Subcutaneous abdominal adipose tissue (tissue), 5 donors: Measurements from ENCODE around the gene SCUBE1.
"Not testable (repeated sequence)": the region's sequence is repeated elsewhere in the genome, so short reads cannot be mapped to it uniquely, and the experiment has no call there.

Experiments used
- H3K27ac ChIP-seq: one replicate; pipeline ENCODE4 v1.7.0; 2013; ENCODE audit warnings: low read depth, mild to moderate bottlenecking, inconsistent platforms, low read length, moderate library complexity
- H3K27me3 ChIP-seq, 5 donors: one replicate each; pipeline ENCODE4 v1.7.0; 2013; ENCODE audit warnings: low read length in 5 of 5, inconsistent platforms in 1 of 5; ENCODE audit not compliant: control insufficient read depth in 5 of 5, insufficient read depth in 4 of 5
- H3K36me3 ChIP-seq, 5 donors: one replicate each; pipeline ENCODE4 v1.7.0; 2013; ENCODE audit warnings: low read length in 5 of 5; ENCODE audit not compliant: control insufficient read depth in 5 of 5, insufficient read depth in 5 of 5
- H3K4me1 ChIP-seq, 5 donors: one replicate each; pipeline ENCODE4 v1.7.0; 2013; ENCODE audit warnings: low read length in 5 of 5, mild to moderate bottlenecking in 3 of 5, moderate library complexity in 1 of 5; ENCODE audit not compliant: control insufficient read depth in 5 of 5, insufficient read depth in 5 of 5
- H3K4me3 ChIP-seq, 5 donors: one replicate each; pipeline ENCODE4 v1.7.0; 2013; ENCODE audit warnings: low read length in 5 of 5, low read depth in 1 of 5
- H3K9ac ChIP-seq, 5 donors: one replicate each; pipeline ENCODE4 v1.7.0; 2013; ENCODE audit warnings: low read length in 5 of 5, mild to moderate bottlenecking in 4 of 5, moderate library complexity in 3 of 5
- H3K9me3 ChIP-seq, 5 donors: one replicate each; pipeline ENCODE4 v1.7.0; 2013; ENCODE audit warnings: low read length in 5 of 5; ENCODE audit not compliant: control insufficient read depth in 5 of 5
- donor health status: healthy.
- donor health status: healthy.
- donor health status: healthy.
- donor health status: healthy.
- donor health status: healthy.

Gene SCUBE1

GRCh38 chr22:43363315-43364168 lies 20.4 kb upstream of the SCUBE1 start:
- Histone ChIP-seq H3K36me3 (no peaks in the 10 kb centered on the region), H3K4me3 (no peak overlapping the region), H3K9ac (no peak overlapping the region), H3K27me3 (peaks cover 4 to 25% (median 10%) of the 10 kb centered on the region in 5 donors), H3K27ac (no peak overlapping the region), H3K9me3 (no peaks in the 10 kb centered on the region), H3K4me1 (no peaks in the 10 kb centered on the region)

DNA sequence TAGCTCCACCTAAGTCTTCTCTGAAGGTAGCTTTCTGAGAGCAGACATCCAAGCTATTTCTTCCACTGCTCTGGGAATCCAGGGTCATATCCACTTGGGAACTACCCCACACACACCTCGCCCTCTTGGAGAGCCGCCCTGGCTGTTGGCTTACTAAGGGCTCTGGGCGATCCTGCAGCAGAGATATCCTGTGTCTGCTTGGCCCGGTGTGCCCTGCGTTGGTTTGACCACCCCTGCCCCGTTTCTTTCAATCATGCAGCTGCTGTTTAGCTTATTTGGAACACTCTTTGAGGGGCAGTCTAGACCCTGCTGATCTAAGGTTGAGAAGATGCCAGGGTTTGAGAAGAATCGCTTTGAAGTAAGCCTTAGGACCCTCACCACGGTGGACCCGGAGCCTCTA lies 17.4 kb upstream of the SCUBE1 start:
- no peaks in the 10 kb centered on the region for H3K36me3 ChIP-seq
- no peaks in the 10 kb centered on the region for H3K9me3 ChIP-seq
- no peak overlapping the region for H3K4me3 ChIP-seq
- H3K27me3 ChIP-seq, result peaks cover 4 to 25% (median 5%) of the 10 kb centered on the region in 5 donors
- H3K27ac ChIP-seq, result no peak overlapping the region
- no peaks in the 10 kb centered on the region for H3K4me1 ChIP-seq
- H3K9ac ChIP-seq, result no peak overlapping the region

DNA sequence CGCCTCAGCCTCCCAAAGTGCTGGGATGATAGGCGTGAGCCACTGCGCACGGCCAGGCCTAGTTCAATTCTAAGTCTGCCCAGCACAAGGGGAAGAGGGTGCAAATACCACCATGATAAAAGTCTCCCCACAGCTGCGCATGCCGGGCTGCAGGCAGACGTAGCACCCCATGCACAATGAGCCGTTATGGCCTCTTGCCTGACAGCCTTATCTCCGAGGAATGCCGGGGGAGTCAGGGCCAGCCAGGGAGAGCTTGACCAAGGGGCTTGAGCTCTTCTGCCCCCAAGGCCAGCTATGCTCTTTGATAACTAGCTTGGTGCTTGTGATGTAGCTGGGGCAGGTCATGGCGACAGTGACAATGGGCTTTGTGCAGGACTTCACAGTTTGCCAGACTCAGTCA lies 13.7 kb upstream of the SCUBE1 start:
- Histone ChIP-seq H3K36me3 (no peaks in the 10 kb centered on the region), H3K4me1 (no peaks in the 10 kb centered on the region), H3K4me3 (no peak overlapping the region), H3K9ac (no peak overlapping the region), H3K27me3 (peaks cover 4 to 8% (median 5%) of the 10 kb centered on the region in 5 donors), H3K27ac (no peak overlapping the region), H3K9me3 (no peaks in the 10 kb centered on the region)

GRCh38 chr22:43355688-43356087 lies 12.5 kb upstream of the SCUBE1 start:
- not testable (repeated sequence) for H3K4me1 ChIP-seq, H3K4me3 ChIP-seq, H3K27ac ChIP-seq, H3K9me3 ChIP-seq, H3K27me3 ChIP-seq, H3K36me3 ChIP-seq, H3K9ac ChIP-seq

GRCh38 chr22:43351966-43352345 lies 8.8 kb upstream of the SCUBE1 start:
- H3K27ac ChIP-seq, result no peak overlapping the region
- no peaks in the 10 kb centered on the region for H3K36me3 ChIP-seq
- H3K9me3 ChIP-seq, result no peaks in the 10 kb centered on the region
- H3K4me3 ChIP-seq, result no peak overlapping the region
- no peak overlapping the region for H3K9ac ChIP-seq
- H3K27me3 ChIP-seq, result peaks cover 0 to 5% (median 0%) of the 10 kb centered on the region in 5 donors
- H3K4me1 ChIP-seq, result peaks cover 0 to 6% (median 0%) of the 10 kb centered on the region in 5 donors

GRCh38 chr22:43349636-43350035 lies 6.5 kb upstream of the SCUBE1 start:
- Histone ChIP-seq H3K27ac (no peak overlapping the region), H3K9me3 (no peaks in the 10 kb centered on the region), H3K36me3 (no peaks in the 10 kb centered on the region), H3K27me3 (peaks cover 0 to 4% (median 2%) of the 10 kb centered on the region in 5 donors), H3K9ac (no peak overlapping the region), H3K4me1 (peaks cover 0 to 21% (median 9%) of the 10 kb centered on the region in 5 donors), H3K4me3 (no peak overlapping the region)

GRCh38 chr22:43346521-43346929 lies 3.4 kb upstream of the SCUBE1 start:
- H3K27me3 ChIP-seq, result peaks cover 5 to 20% (median 17%) of the 10 kb centered on the region in 5 donors
- no peak overlapping the region for H3K4me3 ChIP-seq
- H3K9me3 ChIP-seq, result no peaks in the 10 kb centered on the region
- H3K9ac ChIP-seq, result no peak overlapping the region
- no peak overlapping the region for H3K27ac ChIP-seq
- peaks cover 0 to 29% (median 17%) of the 10 kb centered on the region in 5 donors for H3K4me1 ChIP-seq
- H3K36me3 ChIP-seq, result no peaks in the 10 kb centered on the region

DNA sequence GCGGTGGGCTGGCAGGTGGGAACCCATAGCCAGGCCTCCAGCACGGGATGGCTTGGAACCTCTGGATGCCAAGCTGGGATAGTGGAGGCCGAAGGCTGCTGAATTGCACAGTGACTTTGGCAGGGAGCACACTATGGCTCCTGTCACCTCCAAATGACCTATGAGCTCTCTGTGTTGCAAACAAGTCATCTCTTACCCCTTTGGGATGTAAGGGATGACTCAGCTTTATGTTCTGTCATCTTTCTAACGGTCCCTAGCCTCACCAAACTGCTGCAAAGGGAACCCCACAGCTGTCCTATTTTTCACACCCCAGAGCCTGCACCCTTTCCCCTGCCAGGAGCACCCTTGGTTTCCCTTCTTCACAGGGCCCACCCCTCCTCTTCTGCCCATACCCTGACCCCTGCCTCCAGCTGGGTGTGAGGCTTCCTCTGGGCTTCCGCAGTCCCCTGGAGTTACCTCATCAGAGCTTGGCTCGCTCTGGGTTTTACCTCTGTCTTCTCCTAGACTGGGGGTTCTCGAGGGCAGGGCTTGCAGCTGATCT lies 2.7 kb upstream of the SCUBE1 start:
- no peaks in the 10 kb centered on the region for H3K9me3 ChIP-seq
- no peak overlapping the region for H3K9ac ChIP-seq
- no peak overlapping the region for H3K27ac ChIP-seq
- no peak overlapping the region for H3K4me3 ChIP-seq
- H3K36me3 ChIP-seq, result no peaks in the 10 kb centered on the region
- peaks cover 11 to 27% (median 23%) of the 10 kb centered on the region in 5 donors for H3K27me3 ChIP-seq
- H3K4me1 ChIP-seq, result peaks cover 0 to 29% (median 17%) of the 10 kb centered on the region in 5 donors

GRCh38 chr22:43345356-43345755 lies 2.2 kb upstream of the SCUBE1 start:
- H3K27me3 ChIP-seq, result peaks cover 16 to 32% (median 28%) of the 10 kb centered on the region in 5 donors
- H3K9ac ChIP-seq, result no peak overlapping the region
- peaks cover 0 to 29% (median 17%) of the 10 kb centered on the region in 5 donors for H3K4me1 ChIP-seq
- no peak overlapping the region for H3K4me3 ChIP-seq
- H3K27ac ChIP-seq, result no peak overlapping the region
- no peaks in the 10 kb centered on the region for H3K9me3 ChIP-seq
- no peaks in the 10 kb centered on the region for H3K36me3 ChIP-seq

GRCh38 chr22:43344520-43344787 lies 1.3 kb upstream of the SCUBE1 start:
- Histone ChIP-seq H3K4me3 (no peak overlapping the region), H3K27ac (no peak overlapping the region), H3K9me3 (no peaks in the 10 kb centered on the region), H3K36me3 (no peaks in the 10 kb centered on the region), H3K27me3 (peaks cover 20 to 38% (median 33%) of the 10 kb centered on the region in 5 donors), H3K4me1 (peaks cover 0 to 29% (median 17%) of the 10 kb centered on the region in 5 donors), H3K9ac (no peak overlapping the region)
